Measurements from ENCODE around the gene MRPS14.

The MRPS14 gene

DNA sequence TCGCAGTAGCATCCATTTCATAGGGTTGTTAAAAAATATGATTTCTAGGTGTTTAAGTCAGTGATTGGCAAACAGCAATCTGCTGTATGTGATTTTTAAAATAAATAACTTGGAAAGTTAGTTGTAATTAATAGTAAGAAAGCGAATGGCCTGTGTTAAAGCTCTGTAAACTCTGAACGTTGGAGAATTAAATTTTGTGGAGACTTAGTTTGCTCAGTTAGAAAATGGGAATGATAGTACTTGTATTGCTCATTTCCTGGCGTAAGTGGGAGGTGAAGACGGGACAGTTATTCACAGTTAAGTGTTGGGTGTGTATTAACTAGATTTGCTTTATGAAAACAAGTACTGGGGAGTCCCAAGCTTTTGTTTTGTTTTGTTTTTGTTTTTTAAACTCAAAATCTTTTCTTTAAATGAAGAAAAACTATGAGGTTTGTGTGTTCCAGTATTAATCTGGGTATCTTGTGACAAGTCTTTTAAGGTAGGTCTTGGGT, 22.5 kb downstream of the MRPS14 start:
- H3K27ac Mint-ChIP-seq, result no peak overlapping the region
- no peaks in the 10 kb centered on the region for H3K9me3 Mint-ChIP-seq
- peaks cover 60% of the 10 kb centered on the region for H3K4me1 Mint-ChIP-seq (ENCODE audit: low read depth)
- no peaks in the 10 kb centered on the region for H3K27me3 Mint-ChIP-seq
- H3K36me3 Mint-ChIP-seq (ENCODE audit: low read depth), result peaks cover 61% of the 10 kb centered on the region
- no peak for DNase-seq
- H3K4me3 Mint-ChIP-seq, result no peak overlapping the region

GRCh38 chr1:174999936-175000696, 23.1 kb downstream of the MRPS14 start, which contains the start of gene CACYBP:
TSS of gene CACYBP (plus strand) at chr1:174999947. CDS start at chr1:175000181, 234 bp downstream.
- peak; percentile 74 for DNase-seq
- H3K27me3 Mint-ChIP-seq, result no peaks in the 10 kb centered on the region
- no peaks in the 10 kb centered on the region for H3K9me3 Mint-ChIP-seq
- no peak within 1 kb of the TSS for H3K27ac Mint-ChIP-seq
- H3K4me3 Mint-ChIP-seq, result no peak within 1 kb of the TSS
- H3K36me3 Mint-ChIP-seq (ENCODE audit: low read depth), result peaks cover 55% of the 10 kb centered on the region
- H3K4me1 Mint-ChIP-seq (ENCODE audit: low read depth), result peaks cover 54% of the 10 kb centered on the region

- Mint-ChIP-seq H3K36me3 (ENCODE audit: low read depth) (peaks cover 54% of the 10 kb centered on the region), H3K9me3 (no peaks in the 10 kb centered on the region), H3K27ac (no peak overlapping the region), H3K4me1 (ENCODE audit: low read depth) (peaks cover 47% of the 10 kb centered on the region), H3K27me3 (no peaks in the 10 kb centered on the region), H3K4me3 (no peak overlapping the region)
- DNase-seq, result peak; percentile 97
These were observed 23.8 kb downstream of the MRPS14 start for GRCh38 chr1:174999216-174999935.

DNA sequence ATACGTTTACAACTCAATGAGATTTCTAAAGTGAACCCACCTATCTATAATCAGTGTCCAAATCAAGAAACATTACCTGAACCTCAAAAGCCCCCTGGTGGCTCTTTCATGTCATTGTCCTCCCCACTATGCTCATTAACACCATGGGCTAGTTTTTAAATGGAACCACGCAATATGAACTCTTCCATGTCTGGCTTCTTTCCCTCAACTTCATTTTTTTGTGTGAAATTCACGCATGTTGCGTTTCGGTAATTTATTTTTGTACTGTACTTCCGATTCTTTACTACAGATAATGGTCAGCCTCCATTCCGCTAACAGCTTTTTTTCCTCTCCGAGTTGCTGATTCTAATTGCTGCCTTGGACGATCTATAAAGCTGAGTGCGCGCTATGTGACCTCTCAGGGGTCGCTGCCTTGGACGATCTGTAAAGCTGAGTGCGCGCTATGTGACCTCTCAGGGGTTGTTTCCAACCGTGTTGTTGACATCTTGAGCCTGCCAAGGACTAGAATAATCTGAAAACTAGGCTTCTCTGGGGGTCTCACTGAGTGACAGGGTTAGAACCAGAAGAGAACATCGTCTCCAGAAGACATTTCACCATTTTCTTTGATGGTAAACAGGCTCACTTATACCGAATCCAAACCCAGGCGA, 24.5 kb downstream of the MRPS14 start:
- no peak overlapping the region for H3K27ac Mint-ChIP-seq
- H3K4me3 Mint-ChIP-seq, result no peak overlapping the region
- DNase-seq, result no peak
- H3K36me3 Mint-ChIP-seq (ENCODE audit: low read depth), result peaks cover 47% of the 10 kb centered on the region
- peaks cover 40% of the 10 kb centered on the region for H3K4me1 Mint-ChIP-seq (ENCODE audit: low read depth)
- no peaks in the 10 kb centered on the region for H3K9me3 Mint-ChIP-seq
- H3K27me3 Mint-ChIP-seq, result no peaks in the 10 kb centered on the region

GRCh38 chr1:174997041-174997440, 26.2 kb downstream of the MRPS14 start:
- no peak overlapping the region for H3K4me3 Mint-ChIP-seq
- no peak for DNase-seq
- H3K27me3 Mint-ChIP-seq, result no peaks in the 10 kb centered on the region
- H3K36me3 Mint-ChIP-seq (ENCODE audit: low read depth), result peaks cover 34% of the 10 kb centered on the region
- no peaks in the 10 kb centered on the region for H3K9me3 Mint-ChIP-seq
- H3K27ac Mint-ChIP-seq, result peak overlapping the region; percentile 15
- H3K4me1 Mint-ChIP-seq (ENCODE audit: low read depth), result peaks cover 27% of the 10 kb centered on the region

DNA sequence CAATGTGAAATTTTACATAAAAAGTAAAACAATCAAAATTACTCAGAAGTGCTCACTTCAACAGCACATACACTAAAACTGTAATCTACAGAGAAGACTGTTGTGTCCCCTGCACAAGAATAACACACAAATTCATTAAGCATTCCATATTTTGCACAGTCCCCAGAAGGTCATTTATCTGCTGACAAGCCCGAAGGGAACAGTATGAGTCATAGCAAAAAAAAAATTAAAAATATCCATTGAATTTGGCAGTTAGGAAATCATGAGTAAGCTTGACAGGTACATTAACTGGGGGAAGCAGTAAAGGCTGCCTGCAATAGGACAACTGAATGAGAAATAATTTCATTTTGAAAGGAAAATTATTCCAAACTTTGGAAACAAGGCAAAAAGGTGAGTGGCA, 26.7 kb downstream of the MRPS14 start:
- H3K4me1 Mint-ChIP-seq (ENCODE audit: low read depth), result peaks cover 23% of the 10 kb centered on the region
- H3K9me3 Mint-ChIP-seq, result no peaks in the 10 kb centered on the region
- no peak overlapping the region for H3K4me3 Mint-ChIP-seq
- H3K27me3 Mint-ChIP-seq, result no peaks in the 10 kb centered on the region
- H3K27ac Mint-ChIP-seq, result peak overlapping the region; percentile 6
- no peak for DNase-seq
- H3K36me3 Mint-ChIP-seq (ENCODE audit: low read depth), result peaks cover 32% of the 10 kb centered on the region

DNA sequence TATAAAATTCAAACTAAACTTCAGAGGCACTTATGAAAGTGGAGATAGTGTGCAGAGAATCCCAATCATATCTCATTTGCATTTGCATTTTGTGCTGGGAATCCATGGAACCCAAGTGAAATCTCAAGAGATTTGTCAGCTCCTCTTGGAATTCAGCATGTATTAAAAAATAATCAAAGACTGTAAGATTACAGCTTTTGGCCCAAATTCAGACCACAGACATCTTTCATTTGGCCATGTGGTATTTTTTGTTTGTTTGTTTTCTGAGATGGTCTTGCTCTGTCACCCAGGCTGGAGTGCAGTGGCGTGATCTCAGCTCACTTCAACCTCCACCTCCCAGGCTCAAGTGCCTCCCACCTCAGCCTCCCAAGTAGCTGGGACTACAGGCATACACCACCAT, 27.3 kb downstream of the MRPS14 start:
- H3K27me3 Mint-ChIP-seq, result no peaks in the 10 kb centered on the region
- H3K9me3 Mint-ChIP-seq, result no peaks in the 10 kb centered on the region
- peaks cover 20% of the 10 kb centered on the region for H3K4me1 Mint-ChIP-seq (ENCODE audit: low read depth)
- DNase-seq, result no peak
- peaks cover 28% of the 10 kb centered on the region for H3K36me3 Mint-ChIP-seq (ENCODE audit: low read depth)
- no peak overlapping the region for H3K4me3 Mint-ChIP-seq
- H3K27ac Mint-ChIP-seq, result no peak overlapping the region

- Mint-ChIP-seq H3K27me3 (no peaks in the 10 kb centered on the region), H3K36me3 (ENCODE audit: low read depth) (peaks cover 25% of the 10 kb centered on the region), H3K27ac (no peak overlapping the region), H3K9me3 (no peaks in the 10 kb centered on the region), H3K4me3 (no peak overlapping the region), H3K4me1 (ENCODE audit: low read depth) (peaks cover 25% of the 10 kb centered on the region)
- no peak for DNase-seq
These were observed 28.1 kb downstream of the MRPS14 start for GRCh38 chr1:174995121-174995520.

DNA sequence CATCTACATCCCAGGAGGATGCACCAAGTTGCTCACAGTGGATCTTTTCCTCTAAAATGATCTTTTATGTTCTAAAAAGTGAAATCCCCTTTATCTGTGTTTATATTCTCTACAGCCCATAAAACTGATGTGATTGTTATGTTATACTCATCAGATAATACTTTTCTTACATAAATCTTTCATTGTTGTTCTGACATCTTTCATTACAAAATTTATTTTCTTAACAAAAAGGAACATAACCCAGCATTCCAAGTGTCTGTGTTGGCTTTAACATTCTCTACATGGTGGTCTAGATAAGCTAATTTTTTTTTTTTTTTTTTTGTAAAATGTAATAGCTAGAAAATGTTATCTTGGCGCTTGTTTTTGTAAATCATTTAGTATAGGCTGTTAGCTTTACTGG, 31.8 kb downstream of the MRPS14 start:
- Mint-ChIP-seq H3K36me3 (ENCODE audit: low read depth) (peaks cover 38% of the 10 kb centered on the region), H3K4me1 (ENCODE audit: low read depth) (peaks cover 29% of the 10 kb centered on the region), H3K27ac (no peak overlapping the region), H3K4me3 (no peak overlapping the region), H3K27me3 (no peaks in the 10 kb centered on the region), H3K9me3 (no peaks in the 10 kb centered on the region)
- no peak for DNase-seq

- H3K27ac Mint-ChIP-seq, result peak overlapping the region; percentile 92
- H3K9me3 Mint-ChIP-seq, result no peaks in the 10 kb centered on the region
- peaks cover 36% of the 10 kb centered on the region for H3K36me3 Mint-ChIP-seq (ENCODE audit: low read depth)
- no peak for DNase-seq
- peak overlapping the region; percentile 78 for H3K4me3 Mint-ChIP-seq
- peaks cover 29% of the 10 kb centered on the region for H3K4me1 Mint-ChIP-seq (ENCODE audit: low read depth)
- no peaks in the 10 kb centered on the region for H3K27me3 Mint-ChIP-seq
These were observed 32.7 kb downstream of the MRPS14 start for GRCh38 chr1:174990382-174990999.

- peak overlapping the region; percentile 88 for H3K27ac Mint-ChIP-seq
- peak overlapping the region; percentile 62 for H3K4me3 Mint-ChIP-seq
- no peak for DNase-seq
- H3K36me3 Mint-ChIP-seq (ENCODE audit: low read depth), result peaks cover 32% of the 10 kb centered on the region
- no peaks in the 10 kb centered on the region for H3K9me3 Mint-ChIP-seq
- peaks cover 33% of the 10 kb centered on the region for H3K4me1 Mint-ChIP-seq (ENCODE audit: low read depth)
- H3K27me3 Mint-ChIP-seq, result no peaks in the 10 kb centered on the region
These were observed 33.5 kb downstream of the MRPS14 start for GRCh38 chr1:174989536-174990220.

DNA sequence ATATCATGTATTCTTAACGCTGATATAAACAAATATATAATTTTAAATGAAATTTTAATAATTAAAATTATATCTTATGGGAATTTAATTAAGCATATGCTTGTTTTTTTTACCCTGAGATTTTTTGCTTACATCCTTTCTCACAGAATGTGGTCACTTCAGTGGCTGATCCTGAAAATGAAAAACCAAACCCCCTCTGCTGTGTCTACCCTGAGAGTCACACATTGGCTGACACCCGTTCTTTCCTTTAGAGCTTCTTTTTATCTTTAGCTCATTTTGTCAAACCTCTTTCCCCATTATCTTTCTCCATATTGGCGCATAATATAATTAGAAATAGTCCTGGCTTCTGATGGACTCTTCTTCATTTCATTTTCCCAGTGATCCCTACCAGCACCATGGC, 34.2 kb downstream of the MRPS14 start:
- Mint-ChIP-seq H3K4me3 (no peak overlapping the region), H3K27ac (peak overlapping the region; percentile 64), H3K4me1 (ENCODE audit: low read depth) (peaks cover 33% of the 10 kb centered on the region), H3K27me3 (no peaks in the 10 kb centered on the region), H3K36me3 (ENCODE audit: low read depth) (peaks cover 32% of the 10 kb centered on the region), H3K9me3 (no peaks in the 10 kb centered on the region)
- DNase-seq, result no peak

GRCh38 chr1:174988539-174988938, 34.7 kb downstream of the MRPS14 start:
- Mint-ChIP-seq H3K4me3 (no peak overlapping the region), H3K27ac (peak overlapping the region; percentile 69), H3K9me3 (no peaks in the 10 kb centered on the region), H3K4me1 (ENCODE audit: low read depth) (peaks cover 33% of the 10 kb centered on the region), H3K36me3 (ENCODE audit: low read depth) (peaks cover 32% of the 10 kb centered on the region), H3K27me3 (no peaks in the 10 kb centered on the region)
- no peak for DNase-seq

DNA sequence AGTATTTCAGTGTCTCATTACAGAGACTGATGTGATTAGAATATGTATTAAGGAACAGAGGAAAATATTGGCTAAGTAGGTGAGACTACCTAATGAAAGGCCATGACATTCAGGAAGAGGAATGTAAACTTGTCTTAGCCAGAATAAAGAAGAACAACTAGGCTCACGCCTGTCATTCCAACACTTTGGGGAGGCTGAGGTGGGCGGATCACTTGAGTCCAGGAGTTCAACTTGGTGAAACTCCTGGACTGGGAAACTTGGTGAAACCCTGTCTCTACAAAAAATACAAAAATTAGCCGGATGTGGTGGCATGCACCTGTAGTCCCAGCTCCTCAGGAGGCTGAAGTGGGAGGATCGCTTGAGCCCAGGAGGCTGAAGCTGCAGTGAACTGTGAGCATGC, 38.3 kb downstream of the MRPS14 start:
- Mint-ChIP-seq H3K4me1 (ENCODE audit: low read depth) (peaks cover 41% of the 10 kb centered on the region), H3K27ac (no peak overlapping the region), H3K4me3 (no peak overlapping the region), H3K9me3 (no peaks in the 10 kb centered on the region), H3K36me3 (ENCODE audit: low read depth) (peaks cover 49% of the 10 kb centered on the region), H3K27me3 (no peaks in the 10 kb centered on the region)
- no peak for DNase-seq
